AG09319 (cell line): ENCODE measurements around the gene PIGW.

Experiments
- DNase-seq: peaks from one replicate; pipeline ENCODE4 v3.0.0-alpha.2; 2010; ENCODE audit warnings: low read depth; ENCODE audit errors: extremely low read depth
- TF ChIP-seq, protein P1 (sequence below): IDR thresholded peaks from 2 replicates; pipeline ENCODE4 v1.5.1; 2011; ENCODE audit warnings: low read depth, mild to moderate bottlenecking, inconsistent platforms, low read length, moderate library complexity

Gene PIGW

DNA sequence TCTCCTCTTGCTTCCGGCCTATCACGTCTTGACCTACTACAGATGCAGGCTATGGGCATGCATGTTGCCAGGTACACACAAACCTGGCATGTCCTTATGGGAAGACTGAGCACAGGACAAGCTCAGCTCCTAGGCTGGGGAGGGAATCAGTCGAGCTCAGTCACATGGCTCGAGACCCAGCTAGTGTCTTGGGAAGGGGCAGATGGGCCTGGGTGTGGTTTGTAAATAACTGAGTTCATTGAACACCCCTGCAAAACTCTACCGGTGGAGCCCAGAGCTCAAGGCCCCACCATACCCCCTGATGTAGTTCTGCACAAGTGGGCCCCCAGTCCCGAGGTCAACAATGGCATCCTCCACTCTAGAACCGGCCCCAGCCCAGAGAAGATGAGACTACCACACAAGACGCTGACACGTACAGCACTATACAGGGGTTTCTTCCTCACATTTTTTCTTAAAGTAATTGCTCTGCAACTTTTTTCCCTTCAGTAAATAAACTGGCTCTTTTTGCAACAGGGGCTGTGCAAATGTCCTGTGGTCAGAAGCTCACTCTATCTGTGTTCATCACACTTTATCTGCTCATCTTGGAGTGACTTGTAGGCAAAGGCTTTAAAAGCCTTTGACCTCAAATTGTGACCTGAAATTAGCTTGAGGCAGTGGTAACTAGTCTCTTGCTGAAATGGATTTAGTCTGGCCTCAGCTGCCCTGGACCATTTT is 25.4 kb upstream of the PIGW start:
- no peak for DNase-seq
- TF ChIP-seq, protein P1, sequence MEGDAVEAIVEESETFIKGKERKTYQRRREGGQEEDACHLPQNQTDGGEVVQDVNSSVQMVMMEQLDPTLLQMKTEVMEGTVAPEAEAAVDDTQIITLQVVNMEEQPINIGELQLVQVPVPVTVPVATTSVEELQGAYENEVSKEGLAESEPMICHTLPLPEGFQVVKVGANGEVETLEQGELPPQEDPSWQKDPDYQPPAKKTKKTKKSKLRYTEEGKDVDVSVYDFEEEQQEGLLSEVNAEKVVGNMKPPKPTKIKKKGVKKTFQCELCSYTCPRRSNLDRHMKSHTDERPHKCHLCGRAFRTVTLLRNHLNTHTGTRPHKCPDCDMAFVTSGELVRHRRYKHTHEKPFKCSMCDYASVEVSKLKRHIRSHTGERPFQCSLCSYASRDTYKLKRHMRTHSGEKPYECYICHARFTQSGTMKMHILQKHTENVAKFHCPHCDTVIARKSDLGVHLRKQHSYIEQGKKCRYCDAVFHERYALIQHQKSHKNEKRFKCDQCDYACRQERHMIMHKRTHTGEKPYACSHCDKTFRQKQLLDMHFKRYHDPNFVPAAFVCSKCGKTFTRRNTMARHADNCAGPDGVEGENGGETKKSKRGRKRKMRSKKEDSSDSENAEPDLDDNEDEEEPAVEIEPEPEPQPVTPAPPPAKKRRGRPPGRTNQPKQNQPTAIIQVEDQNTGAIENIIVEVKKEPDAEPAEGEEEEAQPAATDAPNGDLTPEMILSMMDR = no peak

GRCh38 chr17:36510636-36511035 is 24.2 kb upstream of the PIGW start:
- no peak for DNase-seq
- TF ChIP-seq, protein P1 = no peak

- DNase-seq = no peak
- TF ChIP-seq, protein P1 = no peak
These were observed 23.6 kb upstream of the PIGW start for GRCh38 chr17:36511216-36511615.

GRCh38 chr17:36512641-36513040 is 22.1 kb upstream of the PIGW start:
- DNase-seq = no peak
- TF ChIP-seq, protein P1 = no peak

- no peak for DNase-seq
- TF ChIP-seq, protein P1 = no peak
These were observed 19.9 kb upstream of the PIGW start for GRCh38 chr17:36514856-36515255.

DNA sequence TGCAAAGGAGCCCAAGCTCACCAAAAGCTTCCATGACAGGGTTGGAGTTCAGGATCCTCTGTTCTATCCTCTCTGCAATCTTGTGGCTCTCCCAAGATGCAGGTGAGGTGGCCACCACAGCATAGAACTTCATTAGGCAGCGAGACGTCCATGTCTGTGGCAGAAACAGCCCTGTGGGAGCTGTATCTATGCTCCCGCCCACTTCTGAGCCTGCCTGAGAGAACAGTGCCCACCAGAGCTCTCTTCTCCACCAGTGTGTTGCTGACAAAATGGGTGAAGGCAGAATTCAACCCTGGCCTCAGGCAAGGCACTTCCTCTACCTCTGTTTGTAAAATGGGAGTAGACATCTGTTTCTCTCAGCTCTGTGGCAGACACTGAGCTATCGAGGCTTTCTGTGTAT is 18.9 kb upstream of the PIGW start:
- TF ChIP-seq, protein P1 = no peak
- DNase-seq = no peak

DNA sequence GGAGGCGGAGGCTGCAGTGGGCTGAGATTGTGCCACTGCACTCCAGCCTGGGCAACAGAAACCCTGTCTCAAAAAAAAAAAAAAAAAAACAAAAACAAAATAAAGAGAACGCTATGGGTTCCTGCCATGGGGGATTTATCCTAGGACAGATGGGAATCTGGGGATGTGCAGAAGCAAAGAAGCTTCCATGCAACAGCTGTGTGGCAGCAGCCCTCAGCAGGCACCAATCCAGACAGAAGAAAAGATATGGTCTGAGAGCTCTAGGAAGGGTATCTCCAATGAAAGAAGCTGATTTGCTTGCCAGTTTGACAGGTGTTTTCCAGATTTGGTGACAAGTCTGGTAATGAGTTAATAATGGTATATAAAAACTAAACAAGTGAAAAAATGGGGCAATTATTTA is 11.7 kb upstream of the PIGW start:
- TF ChIP-seq, protein P1 = no peak
- no peak for DNase-seq
